ENCODE data around the gene RBPJ. TPM values are rescaled to one million over a fixed set of nuclear protein-coding genes. Genes with fewer than 3 reads are reported as not detected.

Gene RBPJ
- polyA plus RNA-seq, 4 donors = 13.0 to 50.6 (median 17.8) TPM

DNA sequence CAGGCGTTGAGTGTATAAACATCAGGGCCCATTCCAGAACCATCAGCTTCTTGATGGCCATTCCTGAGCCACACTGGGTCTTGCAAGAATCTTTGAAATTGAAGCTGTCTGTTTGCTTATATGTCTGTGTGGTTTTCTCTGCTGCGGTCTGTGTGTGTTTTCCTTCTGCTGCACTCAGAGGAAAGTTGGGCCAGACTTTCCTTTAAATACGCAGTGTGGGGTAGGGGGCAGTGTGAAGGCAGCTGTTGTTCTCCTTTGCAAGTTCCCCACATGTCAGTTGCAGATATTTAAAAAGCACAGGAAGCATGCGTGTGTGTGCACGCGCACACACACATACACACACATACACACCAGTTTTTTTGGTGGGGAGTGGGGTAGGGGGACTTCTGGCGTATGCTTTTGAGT, 137.3 kb downstream of the RBPJ start:
- H3K27ac ChIP-seq (ENCODE audit: low read depth in 1 of 3, low read length in 2 of 3) = no peak overlapping the region
- H3K9me3 ChIP-seq (ENCODE audit: control insufficient read depth in 2 of 2, insufficient read depth in 1 of 2, low read depth in 1 of 2, low read length in 1 of 2) = peaks cover 0 to 8% of the 10 kb centered on the region in 2 donors
- whole genome bisulfite sequencing, 3 donors = 52 to 79% (median 62%) methylated on average over 7 of the region's 7 CpGs
- DNase-seq (no peak), FAIRE-seq (no peak)
- H3K36me3 ChIP-seq (ENCODE audit: control insufficient read depth in 3 of 3, insufficient read depth in 2 of 3, low read depth in 1 of 3, low read length in 3 of 3) = no peaks in the 10 kb centered on the region
- H3K4me1 ChIP-seq (ENCODE audit: control insufficient read depth in 3 of 3, insufficient read depth in 2 of 3, low read depth in 1 of 3, low read length in 2 of 3) = no peaks in the 10 kb centered on the region
- H3K4me3 ChIP-seq (ENCODE audit: low read depth in 1 of 3, low read length in 3 of 3) = no peak overlapping the region
- H3K27me3 ChIP-seq (ENCODE audit: control insufficient read depth in 3 of 3, insufficient read depth in 3 of 3, low read length in 3 of 3) = no peaks in the 10 kb centered on the region

DNA sequence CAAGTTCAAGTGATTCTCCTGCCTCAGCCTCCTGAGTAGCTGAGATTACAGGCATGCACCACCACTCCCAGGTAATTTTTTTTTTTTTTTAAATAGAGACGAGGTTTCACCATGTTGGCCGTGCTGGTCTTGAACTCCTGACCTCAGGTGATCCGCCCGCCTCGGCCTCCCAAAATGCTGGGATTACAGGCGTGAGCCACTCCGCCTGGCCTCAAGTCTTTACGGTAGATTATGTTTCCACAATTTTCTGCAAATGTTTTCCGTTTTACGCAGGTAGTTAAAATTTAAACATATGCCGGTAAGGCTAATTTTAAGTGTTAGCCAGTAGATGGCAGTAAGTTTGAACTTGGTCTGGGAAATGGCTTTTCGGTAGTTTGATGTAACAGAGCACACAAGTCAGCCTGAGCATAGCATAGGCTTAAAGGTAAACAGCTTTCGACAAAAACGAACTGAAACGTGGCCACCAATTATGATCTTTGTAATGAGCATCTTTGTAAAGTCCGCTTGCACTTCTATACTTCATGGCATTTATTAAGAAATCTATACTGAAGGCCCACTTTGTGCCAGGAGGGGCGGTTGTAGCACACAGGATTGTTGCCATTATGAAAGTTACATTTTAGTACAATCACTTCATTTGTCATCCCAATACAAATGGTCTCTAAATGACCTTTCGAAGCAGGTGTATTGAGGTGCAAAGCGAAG, 138.4 kb downstream of the RBPJ start:
- DNase-seq = peak; percentile 53 to 64
- no peaks in the 10 kb centered on the region for H3K4me1 ChIP-seq (ENCODE audit: control insufficient read depth in 3 of 3, insufficient read depth in 2 of 3, low read depth in 1 of 3, low read length in 2 of 3)
- no peaks in the 10 kb centered on the region for H3K36me3 ChIP-seq (ENCODE audit: control insufficient read depth in 3 of 3, insufficient read depth in 2 of 3, low read depth in 1 of 3, low read length in 3 of 3)
- H3K4me3 ChIP-seq (ENCODE audit: low read depth in 1 of 3, low read length in 3 of 3) = no peak overlapping the region
- peaks cover 0 to 7% of the 10 kb centered on the region in 2 donors for H3K9me3 ChIP-seq (ENCODE audit: control insufficient read depth in 2 of 2, insufficient read depth in 1 of 2, low read depth in 1 of 2, low read length in 1 of 2)
- no peaks in the 10 kb centered on the region for H3K27me3 ChIP-seq (ENCODE audit: control insufficient read depth in 3 of 3, insufficient read depth in 3 of 3, low read length in 3 of 3)
- no peak overlapping the region for H3K27ac ChIP-seq (ENCODE audit: low read depth in 1 of 3, low read length in 2 of 3)
- peak; percentile 15 for FAIRE-seq
- WGBS, 3 donors = 22 to 43% (median 24%) methylated on average over 19 of the region's 19 CpGs

DNA sequence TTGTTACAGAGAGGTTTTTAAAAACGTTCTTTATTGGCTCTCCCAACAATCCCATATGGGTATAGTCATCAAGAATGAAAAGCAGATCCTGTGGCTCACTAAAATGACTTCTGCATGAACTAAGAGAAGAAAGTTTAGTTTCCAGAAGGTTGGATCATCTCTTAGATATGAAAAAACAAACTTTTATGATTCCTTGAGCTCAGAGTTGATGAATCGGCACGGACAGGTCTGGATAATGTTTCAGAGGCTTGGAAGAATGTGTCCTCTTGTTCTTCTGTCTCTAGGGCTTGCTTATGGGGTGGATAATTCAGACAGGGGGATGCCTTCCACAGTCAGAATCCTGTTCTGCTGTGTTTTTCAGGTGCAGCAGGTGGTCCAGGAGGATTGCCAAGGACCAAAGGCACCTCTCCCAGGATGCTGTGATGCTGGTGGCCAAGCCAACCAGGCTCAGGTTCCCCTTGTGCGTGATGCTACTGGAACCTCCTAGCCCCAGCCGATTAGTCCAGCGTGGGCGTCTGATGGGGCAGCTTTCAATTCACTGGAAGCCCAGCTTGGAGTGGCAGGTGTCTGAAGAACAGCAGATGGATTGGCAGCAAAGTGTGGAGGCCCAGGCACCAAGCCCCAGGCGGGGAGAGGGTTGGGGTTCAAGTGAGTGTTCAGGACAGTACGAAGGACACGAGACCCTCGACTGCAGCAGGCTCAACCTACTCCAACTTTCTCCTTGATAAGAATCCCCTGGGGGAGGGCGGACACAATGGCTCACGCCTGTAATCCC, 139.1 kb downstream of the RBPJ start:
- Histone ChIP-seq H3K4me3 (ENCODE audit: low read depth in 1 of 3, low read length in 3 of 3) (no peak overlapping the region), H3K4me1 (ENCODE audit: control insufficient read depth in 3 of 3, insufficient read depth in 2 of 3, low read depth in 1 of 3, low read length in 2 of 3) (no peaks in the 10 kb centered on the region), H3K9me3 (ENCODE audit: control insufficient read depth in 2 of 2, insufficient read depth in 1 of 2, low read depth in 1 of 2, low read length in 1 of 2) (peaks cover 0 to 4% of the 10 kb centered on the region in 2 donors), H3K27me3 (ENCODE audit: control insufficient read depth in 3 of 3, insufficient read depth in 3 of 3, low read length in 3 of 3) (no peaks in the 10 kb centered on the region), H3K27ac (ENCODE audit: low read depth in 1 of 3, low read length in 2 of 3) (no peak overlapping the region), H3K36me3 (ENCODE audit: control insufficient read depth in 3 of 3, insufficient read depth in 2 of 3, low read depth in 1 of 3, low read length in 3 of 3) (no peaks in the 10 kb centered on the region)
- 93 to 95% (median 94%) methylated on average over 13 of the region's 13 CpGs for whole genome bisulfite sequencing, 3 donors
- FAIRE-seq (no peak), DNase-seq (no peak)

DNA sequence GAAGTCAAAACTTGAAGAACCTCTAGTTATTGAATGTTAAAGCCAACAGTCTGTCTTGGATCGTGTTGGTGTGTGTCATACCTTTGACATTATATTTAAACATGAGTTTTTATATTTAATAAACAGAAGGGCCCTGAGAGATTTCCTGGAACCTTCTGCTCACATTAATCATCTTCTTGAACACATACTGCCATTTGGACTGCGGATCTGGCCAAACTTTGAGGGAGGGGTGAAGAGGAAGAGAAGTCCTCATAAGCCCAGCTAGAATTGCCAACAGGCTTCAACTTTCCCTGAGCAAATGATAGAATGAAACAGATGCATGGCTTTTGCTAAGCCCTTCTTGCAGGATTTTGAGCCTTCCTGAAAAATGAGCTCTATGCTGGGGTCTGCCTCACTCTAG, 142.1 kb downstream of the RBPJ start:
- no peaks in the 10 kb centered on the region for H3K27me3 ChIP-seq (ENCODE audit: control insufficient read depth in 3 of 3, insufficient read depth in 3 of 3, low read length in 3 of 3)
- 64 to 82% (median 77%) methylated on average over 2 of the region's 2 CpGs for WGBS, 3 donors
- H3K27ac ChIP-seq (ENCODE audit: low read depth in 1 of 3, low read length in 2 of 3) = no peak overlapping the region
- H3K4me3 ChIP-seq (ENCODE audit: low read depth in 1 of 3, low read length in 3 of 3) = no peak overlapping the region
- peaks cover 0 to 4% of the 10 kb centered on the region in 2 donors for H3K9me3 ChIP-seq (ENCODE audit: control insufficient read depth in 2 of 2, insufficient read depth in 1 of 2, low read depth in 1 of 2, low read length in 1 of 2)
- FAIRE-seq = no peak
- H3K4me1 ChIP-seq (ENCODE audit: control insufficient read depth in 3 of 3, insufficient read depth in 2 of 3, low read depth in 1 of 3, low read length in 2 of 3) = no peaks in the 10 kb centered on the region
- H3K36me3 ChIP-seq (ENCODE audit: control insufficient read depth in 3 of 3, insufficient read depth in 2 of 3, low read depth in 1 of 3, low read length in 3 of 3) = no peaks in the 10 kb centered on the region
- DNase-seq = no peak

DNA sequence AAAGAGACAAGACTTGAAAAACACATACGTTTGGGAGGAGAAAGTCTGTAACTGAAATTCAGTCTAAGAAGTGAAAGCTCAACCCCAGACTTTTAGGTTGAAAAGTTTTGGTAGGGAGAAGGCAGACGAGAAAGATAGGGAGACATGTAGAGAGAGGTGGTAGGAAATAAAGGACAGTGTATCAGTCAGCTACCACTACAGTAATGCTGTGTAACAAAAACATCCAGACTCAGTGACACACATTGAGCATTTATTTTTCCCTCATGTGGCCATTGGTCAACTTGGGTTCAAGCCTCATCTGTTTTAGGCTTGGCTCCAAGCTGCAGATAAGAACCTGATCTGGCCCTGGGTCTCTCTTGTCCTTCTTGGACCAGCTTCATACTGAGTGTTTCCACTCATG, 142.6 kb downstream of the RBPJ start:
- Histone ChIP-seq H3K4me1 (ENCODE audit: control insufficient read depth in 3 of 3, insufficient read depth in 2 of 3, low read depth in 1 of 3, low read length in 2 of 3) (no peaks in the 10 kb centered on the region), H3K27ac (ENCODE audit: low read depth in 1 of 3, low read length in 2 of 3) (no peak overlapping the region), H3K9me3 (ENCODE audit: control insufficient read depth in 2 of 2, insufficient read depth in 1 of 2, low read depth in 1 of 2, low read length in 1 of 2) (peaks cover 0 to 4% of the 10 kb centered on the region in 2 donors), H3K4me3 (ENCODE audit: low read depth in 1 of 3, low read length in 3 of 3) (no peak overlapping the region), H3K27me3 (ENCODE audit: control insufficient read depth in 3 of 3, insufficient read depth in 3 of 3, low read length in 3 of 3) (no peaks in the 10 kb centered on the region), H3K36me3 (ENCODE audit: control insufficient read depth in 3 of 3, insufficient read depth in 2 of 3, low read depth in 1 of 3, low read length in 3 of 3) (no peaks in the 10 kb centered on the region)
- WGBS, 3 donors = 84 to 87% (median 87%) methylated on average over 2 of the region's 2 CpGs
- FAIRE-seq = no peak
- no peak for DNase-seq

DNA sequence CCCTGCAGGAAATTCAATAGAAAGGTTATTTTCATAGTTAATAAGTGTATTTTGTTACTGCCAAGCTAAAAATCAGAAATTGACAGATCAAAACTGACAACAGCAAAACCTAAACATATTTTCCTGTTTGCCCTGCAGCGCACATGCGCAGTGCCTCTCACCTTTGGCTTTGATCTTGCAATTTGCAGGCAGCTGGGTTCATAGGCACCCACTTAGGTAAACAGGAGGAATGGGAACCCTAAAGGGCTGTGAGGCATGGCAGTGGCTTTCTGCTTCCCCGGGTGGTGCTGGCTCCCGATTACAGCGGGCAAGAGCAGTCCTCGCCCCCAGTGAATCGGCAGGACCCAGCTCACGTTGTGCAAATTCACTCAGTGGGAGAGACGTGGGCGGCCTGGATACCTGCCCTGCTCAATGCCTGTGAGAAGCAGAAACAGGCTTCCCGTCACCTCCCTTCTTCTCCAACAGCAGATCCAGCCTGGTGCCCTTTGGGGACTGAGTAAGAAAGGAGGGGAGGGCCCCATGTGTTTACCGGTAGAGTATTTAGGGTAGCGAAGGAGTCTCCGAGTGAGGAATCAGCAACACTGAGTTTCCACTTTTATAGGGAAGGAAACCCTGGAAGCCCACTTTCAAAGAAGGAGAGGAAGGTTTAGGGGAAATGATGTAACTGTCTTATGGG, 143.7 kb downstream of the RBPJ start:
- FAIRE-seq = no peak
- 91 to 95% (median 94%) methylated on average over 14 of the region's 14 CpGs for WGBS, 3 donors
- Histone ChIP-seq H3K27ac (ENCODE audit: low read depth in 1 of 3, low read length in 2 of 3) (no peak overlapping the region), H3K9me3 (ENCODE audit: control insufficient read depth in 2 of 2, insufficient read depth in 1 of 2, low read depth in 1 of 2, low read length in 1 of 2) (peaks cover 0 to 8% of the 10 kb centered on the region in 2 donors), H3K27me3 (ENCODE audit: control insufficient read depth in 3 of 3, insufficient read depth in 3 of 3, low read length in 3 of 3) (no peaks in the 10 kb centered on the region), H3K36me3 (ENCODE audit: control insufficient read depth in 3 of 3, insufficient read depth in 2 of 3, low read depth in 1 of 3, low read length in 3 of 3) (no peaks in the 10 kb centered on the region), H3K4me3 (ENCODE audit: low read depth in 1 of 3, low read length in 3 of 3) (no peak overlapping the region), H3K4me1 (ENCODE audit: control insufficient read depth in 3 of 3, insufficient read depth in 2 of 3, low read depth in 1 of 3, low read length in 2 of 3) (no peaks in the 10 kb centered on the region)
- no peak for DNase-seq

DNA sequence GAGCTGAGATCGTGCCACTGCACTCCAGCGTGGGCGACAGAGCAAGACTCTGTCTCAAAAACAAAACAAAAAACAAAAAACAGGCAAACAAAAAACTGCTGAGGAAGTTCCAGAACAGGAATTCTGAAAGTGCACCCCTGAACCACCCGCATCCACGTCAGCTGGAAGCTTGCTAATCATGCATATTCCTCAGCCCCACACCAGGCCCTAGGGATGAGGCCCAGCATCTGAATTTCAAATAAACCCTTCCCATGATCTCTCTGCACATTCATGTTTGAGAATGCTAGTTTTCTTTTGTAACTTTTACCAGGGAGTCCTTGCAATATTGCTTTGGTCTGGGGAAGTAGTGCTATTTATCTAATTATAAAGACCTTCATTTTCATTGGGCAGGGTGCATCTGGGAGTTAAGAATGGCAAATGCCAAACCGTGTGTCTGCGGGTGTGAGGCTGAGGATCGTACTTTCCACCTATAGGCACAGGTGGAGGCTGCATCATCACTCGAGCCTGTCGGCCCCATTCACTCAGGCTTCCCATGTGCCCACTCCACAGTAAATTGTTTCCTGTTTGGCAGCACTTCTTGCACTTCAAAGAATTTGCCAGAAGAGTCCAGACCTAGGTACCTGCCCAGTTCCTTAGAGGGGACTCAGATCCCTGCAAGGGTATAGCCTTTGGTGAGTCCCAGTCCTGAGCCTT, 145.9 kb downstream of the RBPJ start:
- Histone ChIP-seq H3K36me3 (ENCODE audit: control insufficient read depth in 3 of 3, insufficient read depth in 2 of 3, low read depth in 1 of 3, low read length in 3 of 3) (no peaks in the 10 kb centered on the region), H3K4me3 (ENCODE audit: low read depth in 1 of 3, low read length in 3 of 3) (no peak overlapping the region), H3K9me3 (ENCODE audit: control insufficient read depth in 2 of 2, insufficient read depth in 1 of 2, low read depth in 1 of 2, low read length in 1 of 2) (peaks cover 0 to 8% of the 10 kb centered on the region in 2 donors), H3K4me1 (ENCODE audit: control insufficient read depth in 3 of 3, insufficient read depth in 2 of 3, low read depth in 1 of 3, low read length in 2 of 3) (no peaks in the 10 kb centered on the region), H3K27ac (ENCODE audit: low read depth in 1 of 3, low read length in 2 of 3) (no peak overlapping the region), H3K27me3 (ENCODE audit: control insufficient read depth in 3 of 3, insufficient read depth in 3 of 3, low read length in 3 of 3) (no peaks in the 10 kb centered on the region)
- DNase-seq = no peak
- 73 to 87% (median 85%) methylated on average over 10 of the region's 10 CpGs for WGBS, 3 donors
- no peak for FAIRE-seq

DNA sequence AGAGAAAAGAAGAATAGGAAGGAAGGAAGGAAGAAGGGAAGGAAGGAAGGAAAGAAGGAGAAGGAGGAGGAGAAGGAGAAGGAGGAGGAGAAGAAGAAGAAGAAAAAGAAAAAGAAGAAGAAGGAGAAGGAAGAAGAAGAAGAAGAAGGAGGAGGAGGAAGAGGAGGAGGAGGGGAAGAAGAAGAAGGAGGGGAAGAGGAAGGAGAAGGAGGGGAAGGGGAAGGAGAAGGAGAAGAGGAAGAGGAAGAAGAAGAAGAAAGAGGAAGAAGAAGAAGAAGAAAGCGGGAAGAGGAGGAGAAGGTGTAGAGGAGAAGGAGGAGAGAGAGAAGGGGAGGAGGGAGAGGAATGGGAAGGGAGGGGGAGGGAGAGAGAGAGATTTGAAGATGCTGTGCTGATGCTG, 146.9 kb downstream of the RBPJ start:
- no peaks in the 10 kb centered on the region for H3K4me1 ChIP-seq (ENCODE audit: control insufficient read depth in 3 of 3, insufficient read depth in 2 of 3, low read depth in 1 of 3, low read length in 2 of 3)
- H3K36me3 ChIP-seq (ENCODE audit: control insufficient read depth in 3 of 3, insufficient read depth in 2 of 3, low read depth in 1 of 3, low read length in 3 of 3) = no peaks in the 10 kb centered on the region
- no peaks in the 10 kb centered on the region for H3K27me3 ChIP-seq (ENCODE audit: control insufficient read depth in 3 of 3, insufficient read depth in 3 of 3, low read length in 3 of 3)
- H3K4me3 ChIP-seq (ENCODE audit: low read depth in 1 of 3, low read length in 3 of 3) = no peak overlapping the region
- 70 to 89% (median 87%) methylated on average over 1 of the region's 1 CpG for WGBS, 3 donors
- H3K27ac ChIP-seq (ENCODE audit: low read depth in 1 of 3, low read length in 2 of 3) = no peak overlapping the region
- FAIRE-seq (no peak), DNase-seq (no peak)
- H3K9me3 ChIP-seq (ENCODE audit: control insufficient read depth in 2 of 2, insufficient read depth in 1 of 2, low read depth in 1 of 2, low read length in 1 of 2) = peaks cover 0 to 8% of the 10 kb centered on the region in 2 donors
